ENCODE results near the gene PPP1R13B.

DNA sequence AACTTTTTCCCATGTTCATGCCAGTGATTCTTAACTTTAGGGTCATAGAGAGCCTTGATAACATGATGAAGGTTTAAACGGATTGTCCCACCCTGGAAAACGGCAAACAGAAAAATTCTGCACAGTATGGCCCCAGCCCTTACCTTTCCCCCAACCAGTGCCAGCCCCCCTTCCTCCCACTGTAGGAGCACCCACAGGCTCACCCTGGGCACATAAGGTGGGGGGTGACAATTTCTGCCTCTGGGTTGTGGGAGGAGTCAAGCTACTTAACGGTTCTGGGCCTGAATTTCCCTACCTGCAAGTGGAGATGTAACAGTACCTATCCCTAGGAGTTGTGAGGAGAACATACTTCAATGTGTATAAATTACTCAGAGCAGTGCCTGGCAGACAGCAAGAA lies 150.2 kb downstream of the PPP1R13B start:
- TF ChIP-seq, protein P1, sequence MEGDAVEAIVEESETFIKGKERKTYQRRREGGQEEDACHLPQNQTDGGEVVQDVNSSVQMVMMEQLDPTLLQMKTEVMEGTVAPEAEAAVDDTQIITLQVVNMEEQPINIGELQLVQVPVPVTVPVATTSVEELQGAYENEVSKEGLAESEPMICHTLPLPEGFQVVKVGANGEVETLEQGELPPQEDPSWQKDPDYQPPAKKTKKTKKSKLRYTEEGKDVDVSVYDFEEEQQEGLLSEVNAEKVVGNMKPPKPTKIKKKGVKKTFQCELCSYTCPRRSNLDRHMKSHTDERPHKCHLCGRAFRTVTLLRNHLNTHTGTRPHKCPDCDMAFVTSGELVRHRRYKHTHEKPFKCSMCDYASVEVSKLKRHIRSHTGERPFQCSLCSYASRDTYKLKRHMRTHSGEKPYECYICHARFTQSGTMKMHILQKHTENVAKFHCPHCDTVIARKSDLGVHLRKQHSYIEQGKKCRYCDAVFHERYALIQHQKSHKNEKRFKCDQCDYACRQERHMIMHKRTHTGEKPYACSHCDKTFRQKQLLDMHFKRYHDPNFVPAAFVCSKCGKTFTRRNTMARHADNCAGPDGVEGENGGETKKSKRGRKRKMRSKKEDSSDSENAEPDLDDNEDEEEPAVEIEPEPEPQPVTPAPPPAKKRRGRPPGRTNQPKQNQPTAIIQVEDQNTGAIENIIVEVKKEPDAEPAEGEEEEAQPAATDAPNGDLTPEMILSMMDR (IDR thresholded peaks at IDR 0.05; ENCODE audit: low read depth, low read length) = no peak
- TF ChIP-seq EZH2phosphoT487 (IDR thresholded peaks at IDR 0.05; ENCODE audit: low read depth) = no peak

All from OCI-LY3 (cell line).